ENCODE results near the gene RTN4R.
"Not testable (repeated sequence)": the region's sequence is repeated elsewhere in the genome, so short reads cannot be mapped to it uniquely, and the experiment has no call there.

RTN4R gene

GRCh38 chr22:20271114-20271994 lies 3.2 kb upstream of the RTN4R start:
- no CpG with 5 or more reads among the region's 14 CpGs for WGBS, 2 donors (ENCODE audit: extremely low coverage in 2 of 2, insufficient read length in 2 of 2, insufficient replicate concordance in 1 of 2)
- Histone ChIP-seq H3K4me1 (ENCODE audit: control insufficient read depth in 2 of 2, insufficient read depth in 1 of 2, low read depth in 1 of 2, low read length in 2 of 2) (peaks cover 21 to 25% of the 10 kb centered on the region in 2 donors), H3K4me2 (ENCODE audit: insufficient read depth, low read length, poor library complexity, severe bottlenecking) (no peak overlapping the region), H3K18ac (ENCODE audit: low read length) (peak overlapping the region; percentile 67), H3K79me1 (ENCODE audit: low read depth, low read length) (peaks cover 10% of the 10 kb centered on the region), H2AFZ (ENCODE audit: low read length) (no peak overlapping the region), H3K9ac (ENCODE audit: low read depth, low read length, poor library complexity) (no peak overlapping the region), H2BK15ac (ENCODE audit: low read length) (no peak overlapping the region), H3K27ac (replicated peaks; ENCODE audit: low read length) (no peak overlapping the region), H4K8ac (ENCODE audit: low read depth, low read length) (no peak overlapping the region), H3K23ac (ENCODE audit: low read depth, low read length, poor library complexity) (peak overlapping the region; percentile 27), H2AK5ac (ENCODE audit: low read depth, low read length) (peak overlapping the region; percentile 93), H2BK5ac (ENCODE audit: low read length) (no peak overlapping the region), H4K91ac (ENCODE audit: low read depth, low read length, poor library complexity) (peak overlapping the region; percentile 39), H3K36me3 (replicated peaks in 1 of 2; ENCODE audit: control insufficient read depth in 2 of 2, insufficient read depth in 2 of 2, low read length in 2 of 2) (no peaks in the 10 kb centered on the region), H3K27me3 (ENCODE audit: control insufficient read depth in 3 of 3, insufficient read depth in 3 of 3, low read depth in 1 of 3, low read length in 3 of 3) (no peaks in the 10 kb centered on the region), H2BK12ac (ENCODE audit: low read length) (peak overlapping the region; percentile 60), H3K4ac (ENCODE audit: low read length) (no peak overlapping the region), H3K9me3 (replicated peaks in 1 of 2; ENCODE audit: control insufficient read depth in 2 of 2, insufficient read depth in 1 of 2, low read depth in 1 of 2, low read length in 2 of 2) (no peaks in the 10 kb centered on the region), H3K14ac (ENCODE audit: low read length) (peak overlapping the region; percentile 47), H3K4me3 (ENCODE audit: low read length in 2 of 2) (no peak overlapping the region), H2BK120ac (ENCODE audit: low read depth, low read length) (no peak overlapping the region)
- DNase-seq (ENCODE audit: low spot score), result no peak

- not testable (repeated sequence) for H2BK12ac ChIP-seq (ENCODE audit: low read length); H2BK5ac ChIP-seq (ENCODE audit: low read length); H3K27ac ChIP-seq (replicated peaks; ENCODE audit: low read length); H3K27me3 ChIP-seq (ENCODE audit: control insufficient read depth in 3 of 3, insufficient read depth in 3 of 3, low read depth in 1 of 3, low read length in 3 of 3); H4K8ac ChIP-seq (ENCODE audit: low read depth, low read length); H3K36me3 ChIP-seq (replicated peaks in 1 of 2; ENCODE audit: control insufficient read depth in 2 of 2, insufficient read depth in 2 of 2, low read length in 2 of 2); H3K9me3 ChIP-seq (replicated peaks in 1 of 2; ENCODE audit: control insufficient read depth in 2 of 2, insufficient read depth in 1 of 2, low read depth in 1 of 2, low read length in 2 of 2); H2BK120ac ChIP-seq (ENCODE audit: low read depth, low read length); H3K14ac ChIP-seq (ENCODE audit: low read length); H2AFZ ChIP-seq (ENCODE audit: low read length); DNase-seq (ENCODE audit: low spot score); H3K4ac ChIP-seq (ENCODE audit: low read length); H3K4me3 ChIP-seq (ENCODE audit: low read length in 2 of 2); H4K91ac ChIP-seq (ENCODE audit: low read depth, low read length, poor library complexity)
- H3K9ac ChIP-seq (ENCODE audit: low read depth, low read length, poor library complexity), result peak overlapping the region; percentile 21
- H3K18ac ChIP-seq (ENCODE audit: low read length), result peak overlapping the region; percentile 83
- peak overlapping the region; percentile 11 for H3K4me2 ChIP-seq (ENCODE audit: insufficient read depth, low read length, poor library complexity, severe bottlenecking)
- peaks cover 21 to 26% of the 10 kb centered on the region in 2 donors for H3K4me1 ChIP-seq (ENCODE audit: control insufficient read depth in 2 of 2, insufficient read depth in 1 of 2, low read depth in 1 of 2, low read length in 2 of 2)
- peak overlapping the region; percentile 95 for H2AK5ac ChIP-seq (ENCODE audit: low read depth, low read length)
- H3K79me1 ChIP-seq (ENCODE audit: low read depth, low read length), result peaks cover 10% of the 10 kb centered on the region
- H2BK15ac ChIP-seq (ENCODE audit: low read length), result peak overlapping the region; percentile 71
- H3K23ac ChIP-seq (ENCODE audit: low read depth, low read length, poor library complexity), result peak overlapping the region; percentile 91
- no CpG with 5 or more reads among the region's 23 CpGs for WGBS, 2 donors (ENCODE audit: extremely low coverage in 2 of 2, insufficient read length in 2 of 2, insufficient replicate concordance in 1 of 2)
These were observed 2.3 kb upstream of the RTN4R start for GRCh38 chr22:20270190-20271113.

- not testable (repeated sequence) for H2BK120ac ChIP-seq (ENCODE audit: low read depth, low read length); H3K9me3 ChIP-seq (replicated peaks in 1 of 2; ENCODE audit: control insufficient read depth in 2 of 2, insufficient read depth in 1 of 2, low read depth in 1 of 2, low read length in 2 of 2); H3K27ac ChIP-seq (replicated peaks; ENCODE audit: low read length); H3K27me3 ChIP-seq (ENCODE audit: control insufficient read depth in 3 of 3, insufficient read depth in 3 of 3, low read depth in 1 of 3, low read length in 3 of 3); H4K91ac ChIP-seq (ENCODE audit: low read depth, low read length, poor library complexity); H3K36me3 ChIP-seq (replicated peaks in 1 of 2; ENCODE audit: control insufficient read depth in 2 of 2, insufficient read depth in 2 of 2, low read length in 2 of 2); DNase-seq (ENCODE audit: low spot score); H3K4me2 ChIP-seq (ENCODE audit: insufficient read depth, low read length, poor library complexity, severe bottlenecking); H2BK5ac ChIP-seq (ENCODE audit: low read length); H4K8ac ChIP-seq (ENCODE audit: low read depth, low read length); H3K4me3 ChIP-seq (ENCODE audit: low read length in 2 of 2); H3K14ac ChIP-seq (ENCODE audit: low read length); H3K4ac ChIP-seq (ENCODE audit: low read length); H2AFZ ChIP-seq (ENCODE audit: low read length)
- Histone ChIP-seq H3K23ac (ENCODE audit: low read depth, low read length, poor library complexity) (peak overlapping the region; percentile 65), H2BK15ac (ENCODE audit: low read length) (peak overlapping the region; percentile 71), H2AK5ac (ENCODE audit: low read depth, low read length) (peak overlapping the region; percentile 32), H3K9ac (ENCODE audit: low read depth, low read length, poor library complexity) (peak overlapping the region; percentile 12), H3K18ac (ENCODE audit: low read length) (peak overlapping the region; percentile 19), H2BK12ac (ENCODE audit: low read length) (peak overlapping the region; percentile 94), H3K79me1 (ENCODE audit: low read depth, low read length) (peaks cover 10% of the 10 kb centered on the region), H3K4me1 (ENCODE audit: control insufficient read depth in 2 of 2, insufficient read depth in 1 of 2, low read depth in 1 of 2, low read length in 2 of 2) (peaks cover 27 to 32% of the 10 kb centered on the region in 2 donors)
- no CpG with 5 or more reads among the region's 8 CpGs for WGBS, 2 donors (ENCODE audit: extremely low coverage in 2 of 2, insufficient read length in 2 of 2, insufficient replicate concordance in 1 of 2)
These were observed 1.6 kb upstream of the RTN4R start for GRCh38 chr22:20269673-20270072.
